Medulla oblongata (tissue), 1 donor: ENCODE results near the gene SYT9.

Source experiments
- DNase-seq: peaks from one replicate; pipeline ENCODE4 v3.0.0-alpha.2; 2015; ENCODE audit errors: extremely low spot score

The SYT9 gene

GRCh38 chr11:7427733-7428132, 176.0 kb downstream of the SYT9 start:
- no peak for DNase-seq

DNA sequence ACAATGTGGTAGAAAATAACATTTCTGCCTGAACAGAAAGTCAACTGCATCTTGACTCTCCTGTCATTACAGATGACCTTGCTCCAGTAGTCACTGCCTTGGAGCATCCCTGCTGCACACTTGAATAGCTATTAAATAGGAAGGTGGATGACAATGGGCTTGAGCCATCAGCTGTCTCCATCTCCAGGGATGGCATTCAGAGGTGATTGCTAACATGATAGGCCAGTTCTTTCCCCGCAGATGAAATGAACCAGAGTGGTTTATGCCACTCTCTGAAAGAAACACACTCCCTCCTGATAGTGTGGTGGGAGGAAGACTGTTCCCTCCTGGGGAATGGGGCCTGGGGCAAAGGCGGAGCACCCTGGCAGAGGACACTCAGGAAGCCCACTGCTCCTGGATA, 176.5 kb downstream of the SYT9 start:
- no peak for DNase-seq

DNA sequence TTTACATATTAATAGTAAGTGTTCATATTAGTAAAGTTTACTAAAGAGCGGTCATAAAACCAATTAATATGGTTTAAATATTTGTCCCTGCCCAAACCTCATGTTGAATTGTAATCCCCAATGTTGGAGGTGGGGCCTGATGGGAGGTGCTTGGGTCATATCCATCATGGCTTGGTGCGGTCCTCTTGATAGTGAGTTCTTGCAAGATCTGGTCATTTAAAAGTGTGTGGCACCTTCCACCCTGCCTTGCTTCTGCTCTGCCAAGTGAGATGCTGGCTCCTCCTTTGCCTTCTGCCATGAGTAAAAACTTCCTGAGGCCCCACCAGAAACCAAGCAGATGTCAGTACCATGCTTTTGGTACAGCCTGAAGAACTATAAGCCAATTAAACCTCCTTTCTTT, 178.8 kb downstream of the SYT9 start:
- DNase-seq = no peak

DNA sequence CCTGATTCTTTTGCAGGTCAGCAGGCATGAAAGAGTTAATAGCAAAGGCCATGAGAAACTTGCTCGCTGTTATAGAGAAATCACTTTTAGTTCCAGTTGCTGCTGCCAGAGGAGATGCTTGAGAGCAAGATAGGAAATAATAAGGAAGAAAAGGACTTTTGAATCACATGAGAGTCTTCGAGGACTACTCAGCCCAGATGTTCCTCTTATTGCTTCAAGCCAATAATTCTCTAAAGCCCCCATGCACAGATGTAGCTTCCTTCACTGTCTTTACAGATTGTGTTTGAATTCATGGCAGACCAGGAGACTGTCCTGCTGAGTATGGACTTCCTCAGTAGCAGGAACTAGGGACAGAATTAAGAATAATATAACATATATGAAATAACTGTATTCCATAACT, 183.5 kb downstream of the SYT9 start:
- peak; percentile 23 for DNase-seq

GRCh38 chr11:7436146-7436545, 184.4 kb downstream of the SYT9 start:
- no peak for DNase-seq

DNA sequence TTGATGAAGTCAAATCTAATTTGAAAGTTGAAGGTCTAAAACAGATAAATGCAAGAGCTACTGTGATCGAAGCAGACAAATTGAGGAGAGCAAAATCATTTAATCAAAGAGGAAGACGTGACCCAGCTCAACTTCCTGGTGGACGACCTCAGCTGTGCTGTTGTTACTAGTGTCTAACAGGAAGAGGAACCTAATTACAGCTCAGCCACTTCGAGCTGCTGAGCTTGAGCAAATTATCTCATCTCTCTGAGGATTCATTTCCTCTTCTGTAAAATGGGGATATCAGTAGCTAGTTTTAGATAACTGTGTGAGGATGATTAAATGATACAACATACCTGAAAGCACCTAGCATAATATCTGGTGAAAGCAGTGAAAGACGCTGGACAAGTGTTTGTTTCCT, 185.0 kb downstream of the SYT9 start:
- peak; percentile 63 for DNase-seq

- no peak for DNase-seq
These were observed 186.0 kb downstream of the SYT9 start for GRCh38 chr11:7437696-7438095.

- no peak for DNase-seq
These were observed 188.1 kb downstream of the SYT9 start for GRCh38 chr11:7439746-7440320.

DNA sequence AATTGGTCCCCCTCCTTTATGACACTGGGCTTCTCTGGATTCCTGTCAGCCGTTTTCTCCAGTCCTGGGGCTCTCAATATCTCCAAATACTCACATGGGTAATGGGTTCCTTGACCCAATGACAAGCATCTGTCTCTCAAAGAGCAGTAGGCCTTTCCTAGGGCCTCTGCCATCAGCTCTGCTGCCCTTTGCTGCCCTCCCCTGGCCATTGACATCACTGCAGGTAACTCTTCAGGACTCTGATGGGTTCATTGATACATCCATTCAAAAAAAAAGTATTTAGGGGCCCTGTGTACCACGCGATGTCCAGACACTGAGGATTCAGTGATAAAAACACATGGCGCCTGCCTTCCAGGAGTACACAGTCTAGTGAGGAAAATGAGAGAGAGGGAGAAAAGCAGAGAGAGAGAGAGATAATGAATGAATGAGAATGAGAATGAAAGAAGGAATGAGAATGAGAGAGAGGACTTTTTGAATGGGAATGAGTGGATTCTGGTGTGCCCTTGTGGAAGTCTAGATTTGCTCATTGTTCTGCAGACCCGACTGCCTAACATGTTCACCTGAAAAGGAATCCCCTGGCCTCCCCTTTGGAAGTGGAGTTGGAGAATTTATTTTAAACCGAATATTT, 191.0 kb downstream of the SYT9 start:
- peak; percentile 85 for DNase-seq

- DNase-seq = no peak
These were observed 192.6 kb downstream of the SYT9 start for GRCh38 chr11:7444091-7444981.

DNA sequence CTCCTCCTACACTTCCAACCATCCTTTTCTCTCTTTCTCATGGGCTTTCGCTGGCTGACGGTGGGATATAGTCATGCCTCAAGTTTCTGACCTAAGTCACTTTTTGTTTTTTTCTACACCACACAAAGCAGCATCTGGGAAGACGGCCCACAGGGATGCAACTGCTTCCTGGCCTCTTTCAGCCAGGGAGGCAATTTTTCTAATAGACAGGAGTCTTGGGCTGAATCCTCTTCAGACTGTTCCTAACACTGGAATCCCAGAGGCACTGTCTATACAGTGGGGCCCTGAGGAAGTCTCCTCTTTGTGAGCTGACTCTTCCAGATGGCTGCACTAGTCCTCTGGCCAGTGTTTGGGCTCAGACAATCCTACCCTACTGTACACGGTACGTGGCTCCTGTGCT, 193.9 kb downstream of the SYT9 start:
- DNase-seq = peak; percentile 51

DNA sequence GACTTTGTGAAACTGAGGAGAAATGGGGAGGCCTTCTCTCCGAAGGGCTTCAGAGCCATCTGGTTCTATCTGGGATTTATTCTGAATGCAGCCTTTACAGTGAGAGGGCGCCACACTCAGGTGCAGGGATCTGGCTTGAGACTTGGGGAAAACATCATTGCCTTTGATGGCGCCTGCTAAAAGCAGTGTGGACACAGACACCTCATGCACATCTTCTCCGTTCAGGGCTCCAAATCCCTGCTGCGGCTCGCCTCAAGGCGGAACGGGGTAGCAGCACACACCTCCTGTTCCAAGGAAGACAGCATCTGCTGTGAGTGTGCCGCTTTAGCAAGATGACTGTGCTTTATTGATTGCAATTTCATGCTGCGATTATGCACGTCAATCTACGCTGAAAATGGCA, 196.5 kb downstream of the SYT9 start:
- no peak for DNase-seq

GRCh38 chr11:7449211-7449840, 197.6 kb downstream of the SYT9 start:
- DNase-seq = peak; percentile 41

DNA sequence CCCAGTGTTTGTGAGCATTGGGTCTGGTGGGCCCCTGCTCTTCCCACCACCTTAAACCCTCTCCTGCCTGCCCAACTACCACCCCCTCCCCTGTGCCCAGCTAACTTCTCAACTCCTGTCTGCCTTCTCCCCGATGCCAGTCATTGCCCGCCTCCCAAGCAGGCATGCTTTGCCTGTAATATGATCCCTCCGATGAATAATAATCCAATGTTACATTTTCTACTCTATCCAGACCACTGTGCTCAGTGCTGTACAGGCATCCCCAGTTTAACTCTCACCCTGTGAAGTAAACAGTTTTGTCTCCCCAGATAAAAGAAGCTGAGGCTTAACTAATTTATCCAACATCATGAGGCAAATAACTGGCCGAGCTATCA, 198.1 kb downstream of the SYT9 start:
- no peak for DNase-seq

DNA sequence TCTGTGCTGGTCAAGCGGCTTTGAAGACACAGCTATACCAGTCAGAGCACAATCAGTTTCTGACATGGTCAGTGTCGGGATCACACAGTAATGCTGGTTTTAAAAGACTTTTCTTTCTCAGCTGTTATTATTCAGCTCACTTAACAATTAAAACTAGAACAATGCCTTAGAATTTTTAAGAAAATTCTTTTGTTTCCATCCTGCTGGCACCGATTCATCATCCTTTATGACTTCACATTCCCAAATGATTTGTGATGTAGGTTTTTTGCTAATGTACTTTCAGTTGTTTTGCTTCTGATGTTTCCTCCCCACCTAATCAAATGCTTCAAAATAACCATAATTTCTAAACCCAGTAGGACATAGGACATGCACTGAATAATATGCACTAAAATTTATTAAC, 199.1 kb downstream of the SYT9 start:
- DNase-seq = no peak

DNA sequence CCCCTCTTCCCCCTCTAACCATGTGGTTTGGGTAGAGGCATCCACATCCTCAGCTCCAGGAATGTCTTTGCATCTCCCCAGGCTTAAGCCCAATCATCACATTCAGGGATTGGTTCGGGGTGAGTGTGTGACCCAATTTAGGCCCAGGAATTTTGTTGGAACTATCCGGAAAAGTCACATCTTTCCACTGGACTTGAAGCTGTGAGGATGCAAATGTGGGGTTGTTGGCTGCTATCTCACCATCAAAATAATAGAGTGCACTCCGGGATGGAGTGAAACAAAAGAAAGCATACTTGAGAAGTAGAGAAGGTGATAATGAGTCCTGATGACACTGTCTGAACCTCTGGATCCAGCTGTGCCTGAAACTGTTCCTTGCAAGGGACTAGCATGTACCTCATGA, 199.8 kb downstream of the SYT9 start:
- no peak for DNase-seq

DNA sequence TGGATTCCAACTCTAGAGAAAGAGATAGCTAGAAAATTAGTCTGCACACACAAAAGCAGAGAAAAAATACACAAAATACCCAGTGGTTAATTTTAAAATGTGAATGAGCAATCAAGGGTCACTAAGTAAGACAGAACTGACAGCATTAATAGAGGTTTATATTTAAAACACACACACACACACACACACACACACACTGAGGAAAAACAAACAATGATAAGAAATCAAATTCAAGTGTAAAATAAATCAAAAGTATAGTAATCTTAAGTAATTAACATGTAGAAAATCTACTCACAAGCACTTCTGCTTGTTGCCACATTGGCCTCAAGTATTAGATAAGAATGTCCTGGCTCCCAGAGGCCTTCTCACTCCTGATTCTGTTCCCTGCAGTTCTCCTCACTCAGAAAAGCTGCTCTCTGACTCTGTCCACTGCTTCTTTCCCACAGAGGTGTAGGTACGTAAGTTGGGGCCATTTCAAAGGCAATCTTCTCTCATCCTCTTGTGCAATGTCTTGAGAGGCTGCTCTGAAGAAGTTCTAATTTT, 200.3 kb downstream of the SYT9 start:
- no peak for DNase-seq

GRCh38 chr11:7454854-7455253, 203.2 kb downstream of the SYT9 start:
- DNase-seq = no peak

GRCh38 chr11:7457211-7457610, 205.5 kb downstream of the SYT9 start:
- DNase-seq = peak; percentile 7

DNA sequence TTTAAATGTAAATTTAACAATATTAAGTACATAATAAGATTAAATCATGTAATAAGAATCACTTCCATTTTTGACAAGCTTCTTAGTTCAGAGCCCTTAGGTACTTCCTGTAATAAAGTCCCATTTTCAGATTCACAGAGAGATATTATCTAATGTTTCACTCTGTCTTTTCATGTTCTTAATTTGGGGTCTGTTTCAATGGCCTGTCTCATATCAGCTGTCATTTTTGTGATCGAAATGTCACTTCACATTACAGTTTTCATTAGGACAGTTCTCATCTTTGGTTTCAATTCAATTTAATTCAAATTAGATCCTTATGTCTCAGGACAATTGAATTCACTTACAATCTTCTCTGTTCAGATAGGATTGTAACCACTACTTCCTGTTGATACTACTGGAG, 211.0 kb downstream of the SYT9 start:
- DNase-seq = no peak

DNA sequence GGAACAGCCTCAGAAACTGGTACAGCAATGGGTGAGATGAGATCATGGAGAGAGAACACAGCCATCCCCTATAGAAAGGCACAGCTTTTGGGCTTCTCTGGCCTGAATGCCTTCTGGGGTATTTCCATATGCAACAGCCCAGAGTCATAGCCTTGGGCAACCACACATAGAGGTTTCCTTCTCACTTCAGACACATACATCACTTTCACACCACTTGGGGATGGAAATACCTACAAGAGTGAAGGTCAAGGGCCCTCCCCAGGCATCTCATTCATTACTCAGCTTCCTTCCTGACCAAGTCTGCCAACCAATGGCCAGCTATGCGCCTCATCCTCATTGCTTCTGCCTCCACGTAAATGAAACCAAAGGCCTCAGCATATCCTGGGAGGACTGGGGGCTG, 215.9 kb downstream of the SYT9 start:
- no peak for DNase-seq

DNA sequence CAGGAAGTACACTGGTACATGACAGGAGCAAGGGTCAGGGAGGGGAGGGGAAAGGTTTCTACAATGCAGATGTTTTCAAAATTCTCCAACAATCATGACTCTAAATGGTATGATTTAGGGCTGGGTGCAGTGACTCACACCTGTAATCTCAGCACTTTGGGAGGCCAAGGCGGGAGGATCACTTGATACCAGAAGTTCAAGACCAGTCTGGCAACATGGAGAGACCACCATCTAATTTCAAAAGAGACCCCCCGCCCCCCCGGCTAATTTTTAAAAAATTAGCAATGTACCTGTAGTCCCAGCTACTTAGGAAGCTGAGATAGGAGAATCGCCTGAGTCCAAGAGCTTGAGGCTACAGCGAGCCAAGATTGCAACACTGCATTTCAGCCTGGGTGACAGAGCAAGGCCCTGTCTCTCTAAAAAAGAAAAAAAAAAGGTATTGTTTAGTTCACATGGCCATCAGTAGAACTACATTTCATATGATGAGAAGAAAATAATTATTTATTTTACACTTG, 217.7 kb downstream of the SYT9 start:
- no peak for DNase-seq
